GM12864 (cell line): ENCODE measurements around the gene BCL11B.

ENCODE experiments used
- DNase-seq: peaks from one replicate; pipeline ENCODE4 v3.0.0-alpha.2; 2011; ENCODE audit warnings: low read depth
- H3K4me3 ChIP-seq: 2 replicates; pipeline ENCODE4 v1.5.1; 2011; ENCODE audit warnings: mild to moderate bottlenecking, low read depth, low read length, control low read depth
- CTCF ChIP-seq: IDR thresholded peaks from 2 replicates; pipeline ENCODE4 v1.5.1; 2011; ENCODE audit warnings: low read depth, mild to moderate bottlenecking, moderate library complexity, low read length, control low read depth, inconsistent platforms; ENCODE audit errors: missing control alignments

Gene BCL11B

DNA sequence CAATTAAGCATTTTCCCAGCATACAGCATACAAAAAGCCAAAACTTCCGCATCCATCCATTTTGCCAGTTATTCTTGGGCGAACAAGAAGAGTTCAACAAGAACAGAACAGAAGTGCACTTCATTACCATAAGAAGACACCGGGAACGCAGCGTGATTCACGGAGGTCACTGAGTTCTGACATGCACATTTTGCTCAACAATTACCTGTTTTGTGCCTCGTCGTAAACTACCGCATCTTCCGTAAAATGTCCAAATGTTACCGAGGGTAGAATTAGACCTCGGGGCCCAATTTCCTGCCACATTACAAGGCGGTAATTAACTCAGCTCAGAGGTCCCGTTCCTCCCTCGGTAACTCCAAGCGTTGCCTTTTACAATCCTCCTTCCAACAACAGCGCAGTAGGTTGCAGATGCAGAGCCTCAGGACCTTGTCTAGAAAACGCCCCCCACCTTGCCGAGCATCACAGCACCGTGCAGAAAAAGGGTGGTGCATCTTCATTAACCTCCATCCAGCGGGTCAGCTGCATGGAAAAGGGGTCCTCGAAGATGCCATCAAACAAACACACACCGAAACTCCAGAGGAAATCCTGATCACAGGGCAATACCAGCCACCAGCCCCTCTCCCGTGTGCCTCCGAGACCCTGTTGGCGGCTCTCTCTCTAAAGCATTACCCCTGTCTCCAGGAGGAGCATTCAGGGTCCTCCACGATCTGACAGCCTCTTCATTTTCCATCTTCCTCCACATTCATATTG is 125.2 kb downstream of the BCL11B start:
- H3K4me3 ChIP-seq = no peak overlapping the region
- no peak for DNase-seq
- no peak for TF ChIP-seq CTCF

GRCh38 chr14:99145307-99145706 is 126.7 kb downstream of the BCL11B start:
- H3K4me3 ChIP-seq = no peak overlapping the region
- TF ChIP-seq CTCF = no peak
- DNase-seq = no peak

GRCh38 chr14:99143793-99144192 is 128.2 kb downstream of the BCL11B start:
- no peak overlapping the region for H3K4me3 ChIP-seq
- no peak for TF ChIP-seq CTCF
- DNase-seq = no peak

DNA sequence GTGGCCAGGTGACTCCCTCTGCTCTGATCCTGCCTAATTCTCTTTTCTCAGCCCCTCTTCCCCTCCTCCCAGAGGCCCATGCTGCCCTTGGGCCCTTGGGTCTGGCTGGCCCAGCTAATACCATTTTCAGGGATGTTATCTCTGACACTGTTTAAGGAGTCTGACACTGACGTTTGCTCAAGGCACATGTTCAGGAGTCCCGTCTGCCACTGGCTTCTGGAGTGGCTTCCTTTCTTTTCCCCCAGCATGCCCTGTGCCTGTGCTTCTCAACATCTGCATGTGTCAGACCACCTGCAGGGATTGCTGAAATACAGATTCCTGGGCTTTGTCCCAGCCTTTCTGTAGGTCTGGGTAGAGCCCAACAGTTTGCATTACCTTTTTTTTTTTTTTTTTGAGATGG is 128.9 kb downstream of the BCL11B start:
- no peak for DNase-seq
- H3K4me3 ChIP-seq = no peak overlapping the region
- no peak for TF ChIP-seq CTCF

DNA sequence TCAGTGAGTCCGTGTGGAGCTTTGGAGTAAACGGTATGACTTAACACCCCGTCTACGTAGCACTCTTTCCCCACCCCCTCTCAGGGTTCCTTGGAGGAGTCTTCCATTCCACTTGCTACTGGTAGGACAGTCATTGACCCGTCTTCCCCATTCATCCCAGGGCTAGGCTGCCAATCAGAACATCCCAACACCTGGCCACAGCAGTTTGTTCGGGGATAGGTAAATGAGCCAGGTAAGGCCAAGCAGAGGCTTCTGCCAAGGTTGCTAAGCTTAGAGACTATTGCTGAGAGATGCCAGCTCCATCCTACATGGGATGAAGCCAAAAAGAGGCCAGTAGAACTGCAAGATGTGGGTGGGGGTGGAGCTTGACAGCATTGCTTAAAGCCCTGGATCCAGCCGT is 130.8 kb downstream of the BCL11B start:
- DNase-seq = no peak
- H3K4me3 ChIP-seq = no peak overlapping the region
- TF ChIP-seq CTCF = no peak

- no peak for DNase-seq
- TF ChIP-seq CTCF = no peak
- no peak overlapping the region for H3K4me3 ChIP-seq
Measured at GRCh38 chr14:99138999-99139865, 132.8 kb downstream of the BCL11B start.
